Activated CD4-positive, alpha-beta T cell treated with anti-CD3 and anti-CD28 coated beads, Interleukin-2, amount 10 ng/mL, durations not matched to agents 24 days and 14 days (primary cell): ENCODE measurements around the gene APOC3. TPM values are rescaled to one million over a fixed set of nuclear protein-coding genes. Genes with fewer than 3 reads are reported as not detected.
"Not testable (repeated sequence)": the region's sequence is repeated elsewhere in the genome, so short reads cannot be mapped to it uniquely, and the experiment has no call there.

ENCODE experiments used
- DNase-seq: peaks from one replicate; pipeline ENCODE4 v3.0.0; 2022
- H3K27ac Mint-ChIP-seq: one replicate; pipeline ENCODE4 v1.8.0; 2022; ENCODE audit warnings: mild to moderate bottlenecking, mixed read lengths
- H3K27me3 Mint-ChIP-seq: one replicate; pipeline ENCODE4 v1.8.0; 2022; ENCODE audit warnings: mixed read lengths
- H3K36me3 Mint-ChIP-seq: one replicate; pipeline ENCODE4 v1.8.0; 2022; ENCODE audit warnings: low read depth, mild to moderate bottlenecking, mixed read lengths
- H3K4me1 Mint-ChIP-seq: one replicate; pipeline ENCODE4 v1.8.0; 2021; ENCODE audit warnings: mixed read lengths
- H3K4me3 Mint-ChIP-seq: one replicate; pipeline ENCODE4 v1.8.0; 2022; ENCODE audit warnings: mild to moderate bottlenecking, moderate library complexity, mixed read lengths
- H3K9me3 Mint-ChIP-seq: one replicate; pipeline ENCODE4 v1.8.0; 2021; ENCODE audit warnings: mixed read lengths
- intact Hi-C: fragments of 100-400 bp; cut with micrococcal nuclease; formaldehyde crosslinking; loops from one replicate; pipeline ENCODE4 v1.15.1; 2023
- total RNA-seq: library from RNA; stranded (reverse); gene quantifications from 2 replicates; pipeline ENCODE4 v1.2.3, GENCODE V29; 2022

Gene APOC3
- total RNA-seq, 1 donor from 2014 or later = not detected

DNA sequence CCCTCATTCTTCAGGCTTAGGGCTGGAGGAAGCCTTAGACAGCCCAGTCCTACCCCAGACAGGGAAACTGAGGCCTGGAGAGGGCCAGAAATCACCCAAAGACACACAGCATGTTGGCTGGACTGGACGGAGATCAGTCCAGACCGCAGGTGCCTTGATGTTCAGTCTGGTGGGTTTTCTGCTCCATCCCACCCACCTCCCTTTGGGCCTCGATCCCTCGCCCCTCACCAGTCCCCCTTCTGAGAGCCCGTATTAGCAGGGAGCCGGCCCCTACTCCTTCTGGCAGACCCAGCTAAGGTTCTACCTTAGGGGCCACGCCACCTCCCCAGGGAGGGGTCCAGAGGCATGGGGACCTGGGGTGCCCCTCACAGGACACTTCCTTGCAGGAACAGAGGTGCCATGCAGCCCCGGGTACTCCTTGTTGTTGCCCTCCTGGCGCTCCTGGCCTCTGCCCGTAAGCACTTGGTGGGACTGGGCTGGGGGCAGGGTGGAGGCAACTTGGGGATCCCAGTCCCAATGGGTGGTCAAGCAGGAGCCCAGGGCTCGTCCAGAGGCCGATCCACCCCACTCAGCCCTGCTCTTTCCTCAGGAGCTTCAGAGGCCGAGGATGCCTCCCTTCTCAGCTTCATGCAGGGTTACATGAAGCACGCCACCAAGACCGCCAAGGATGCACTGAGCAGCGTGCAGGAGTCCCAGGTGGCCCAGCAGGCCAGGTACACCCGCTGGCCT lies 641 bp downstream of the APOC3 start:
- H3K36me3 Mint-ChIP-seq = no peaks in the 10 kb centered on the region
- H3K4me3 Mint-ChIP-seq = no peak overlapping the region
- DNase-seq = no peak
- intact Hi-C loops = no loop called here
- H3K9me3 Mint-ChIP-seq = no peaks in the 10 kb centered on the region
- H3K27me3 Mint-ChIP-seq = peaks cover 4% of the 10 kb centered on the region
- peaks cover under 1% of the 10 kb centered on the region for H3K4me1 Mint-ChIP-seq
- no peak overlapping the region for H3K27ac Mint-ChIP-seq

DNA sequence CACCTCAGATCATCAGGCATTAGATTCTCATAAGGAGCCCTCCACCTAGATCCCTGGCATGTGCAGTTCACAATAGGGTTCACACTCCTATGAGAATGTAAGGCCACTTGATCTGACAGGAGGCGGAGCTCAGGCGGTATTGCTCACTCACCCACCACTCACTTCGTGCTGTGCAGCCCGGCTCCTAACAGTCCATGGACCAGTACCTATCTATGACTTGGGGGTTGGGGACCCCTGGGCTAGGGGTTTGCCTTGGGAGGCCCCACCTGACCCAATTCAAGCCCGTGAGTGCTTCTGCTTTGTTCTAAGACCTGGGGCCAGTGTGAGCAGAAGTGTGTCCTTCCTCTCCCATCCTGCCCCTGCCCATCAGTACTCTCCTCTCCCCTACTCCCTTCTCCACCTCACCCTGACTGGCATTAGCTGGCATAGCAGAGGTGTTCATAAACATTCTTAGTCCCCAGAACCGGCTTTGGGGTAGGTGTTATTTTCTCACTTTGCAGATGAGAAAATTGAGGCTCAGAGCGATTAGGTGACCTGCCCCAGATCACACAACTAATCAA lies 2.2 kb downstream of the APOC3 start:
- H3K4me3 Mint-ChIP-seq = no peak overlapping the region
- peaks cover 4% of the 10 kb centered on the region for H3K4me1 Mint-ChIP-seq
- H3K9me3 Mint-ChIP-seq = no peaks in the 10 kb centered on the region
- peaks cover 4% of the 10 kb centered on the region for H3K27me3 Mint-ChIP-seq
- no peak overlapping the region for H3K27ac Mint-ChIP-seq
- intact Hi-C loops = no loop called here
- no peak for DNase-seq
- no peaks in the 10 kb centered on the region for H3K36me3 Mint-ChIP-seq

DNA sequence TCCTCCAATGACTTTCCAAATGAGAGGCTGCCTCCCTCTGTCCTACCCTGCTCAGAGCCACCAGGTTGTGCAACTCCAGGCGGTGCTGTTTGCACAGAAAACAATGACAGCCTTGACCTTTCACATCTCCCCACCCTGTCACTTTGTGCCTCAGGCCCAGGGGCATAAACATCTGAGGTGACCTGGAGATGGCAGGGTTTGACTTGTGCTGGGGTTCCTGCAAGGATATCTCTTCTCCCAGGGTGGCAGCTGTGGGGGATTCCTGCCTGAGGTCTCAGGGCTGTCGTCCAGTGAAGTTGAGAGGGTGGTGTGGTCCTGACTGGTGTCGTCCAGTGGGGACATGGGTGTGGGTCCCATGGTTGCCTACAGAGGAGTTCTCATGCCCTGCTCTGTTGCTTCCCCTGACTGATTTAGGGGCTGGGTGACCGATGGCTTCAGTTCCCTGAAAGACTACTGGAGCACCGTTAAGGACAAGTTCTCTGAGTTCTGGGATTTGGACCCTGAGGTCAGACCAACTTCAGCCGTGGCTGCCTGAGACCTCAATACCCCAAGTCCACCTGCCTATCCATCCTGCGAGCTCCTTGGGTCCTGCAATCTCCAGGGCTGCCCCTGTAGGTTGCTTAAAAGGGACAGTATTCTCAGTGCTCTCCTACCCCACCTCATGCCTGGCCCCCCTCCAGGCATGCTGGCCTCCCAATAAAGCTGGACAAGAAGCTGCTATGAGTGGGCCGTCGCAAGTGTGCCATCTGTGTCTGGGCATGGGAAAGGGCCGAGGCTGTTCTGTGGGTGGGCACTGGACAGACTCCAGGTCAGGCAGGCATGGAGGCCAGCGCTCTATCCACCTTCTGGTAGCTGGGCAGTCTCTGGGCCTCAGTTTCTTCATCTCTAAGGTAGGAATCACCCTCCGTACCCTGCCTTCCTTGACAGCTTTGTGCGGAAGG lies 2.9 kb downstream of the APOC3 start:
- Mint-ChIP-seq H3K4me1 (peaks cover 4% of the 10 kb centered on the region), H3K27me3 (peaks cover 4% of the 10 kb centered on the region), H3K9me3 (no peaks in the 10 kb centered on the region), H3K4me3 (no peak overlapping the region), H3K36me3 (no peaks in the 10 kb centered on the region), H3K27ac (no peak overlapping the region)
- no peak for DNase-seq
- intact Hi-C loops = no loop called here

DNA sequence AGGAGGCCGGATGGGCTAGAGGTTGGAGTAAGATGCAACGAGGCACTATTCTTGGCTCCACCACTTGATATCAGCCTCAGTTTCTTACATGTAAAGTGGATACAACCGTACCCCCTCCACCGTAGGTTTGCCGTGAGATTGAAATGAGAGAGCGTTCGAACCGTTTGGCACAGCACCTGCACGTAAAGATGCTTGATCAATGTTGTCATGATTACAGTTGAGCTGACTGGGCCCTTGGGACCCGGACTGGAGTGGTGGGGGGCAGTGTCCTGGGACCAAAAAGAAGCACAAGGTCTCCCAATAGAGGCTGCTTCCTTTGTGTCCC lies 3.7 kb downstream of the APOC3 start:
- H3K27ac Mint-ChIP-seq = no peak overlapping the region
- H3K4me3 Mint-ChIP-seq = no peak overlapping the region
- H3K9me3 Mint-ChIP-seq = no peaks in the 10 kb centered on the region
- DNase-seq = no peak
- intact Hi-C loops = no loop called here
- H3K27me3 Mint-ChIP-seq = peaks cover 4% of the 10 kb centered on the region
- H3K36me3 Mint-ChIP-seq = no peaks in the 10 kb centered on the region
- peaks cover 6% of the 10 kb centered on the region for H3K4me1 Mint-ChIP-seq

DNA sequence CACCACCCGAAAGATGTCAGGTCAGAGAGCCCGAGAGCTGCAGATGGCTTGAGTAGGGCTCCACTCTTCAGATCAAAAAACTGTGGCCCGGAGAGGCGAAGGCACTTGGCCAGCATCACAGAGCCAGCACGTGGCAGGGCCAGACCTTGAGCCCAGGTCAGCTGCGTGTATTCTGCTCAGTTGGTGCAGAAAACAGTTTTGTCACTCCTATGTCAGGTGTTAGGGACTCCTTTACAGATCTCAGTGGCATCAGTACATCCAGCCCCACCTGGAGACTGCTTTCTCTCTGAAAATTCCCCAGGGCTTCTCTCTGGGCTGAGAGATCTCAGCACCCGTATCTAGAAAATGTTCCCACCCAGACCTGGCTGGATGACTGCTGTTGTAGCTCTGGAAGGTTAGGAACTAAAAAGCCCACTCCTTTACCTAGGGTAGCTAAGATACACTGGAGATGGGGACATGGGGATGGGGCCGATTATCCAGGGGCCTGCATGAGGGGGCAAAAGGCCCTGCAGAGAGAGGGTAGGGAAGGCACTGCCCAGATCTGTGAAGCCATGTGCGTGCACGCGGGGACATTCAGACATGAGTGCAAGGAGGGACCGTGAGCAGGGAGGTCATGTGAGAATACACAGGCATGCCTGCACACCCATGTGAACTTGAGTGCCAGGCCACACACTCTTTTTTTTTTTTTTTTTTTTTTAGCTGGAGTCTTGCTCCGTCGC lies 4.3 kb downstream of the APOC3 start:
- Mint-ChIP-seq H3K4me3 (no peak overlapping the region), H3K36me3 (no peaks in the 10 kb centered on the region), H3K9me3 (no peaks in the 10 kb centered on the region), H3K27me3 (peaks cover 4% of the 10 kb centered on the region), H3K4me1 (peaks cover 8% of the 10 kb centered on the region), H3K27ac (no peak overlapping the region)
- no peak for DNase-seq
- intact Hi-C loops = no loop called here

DNA sequence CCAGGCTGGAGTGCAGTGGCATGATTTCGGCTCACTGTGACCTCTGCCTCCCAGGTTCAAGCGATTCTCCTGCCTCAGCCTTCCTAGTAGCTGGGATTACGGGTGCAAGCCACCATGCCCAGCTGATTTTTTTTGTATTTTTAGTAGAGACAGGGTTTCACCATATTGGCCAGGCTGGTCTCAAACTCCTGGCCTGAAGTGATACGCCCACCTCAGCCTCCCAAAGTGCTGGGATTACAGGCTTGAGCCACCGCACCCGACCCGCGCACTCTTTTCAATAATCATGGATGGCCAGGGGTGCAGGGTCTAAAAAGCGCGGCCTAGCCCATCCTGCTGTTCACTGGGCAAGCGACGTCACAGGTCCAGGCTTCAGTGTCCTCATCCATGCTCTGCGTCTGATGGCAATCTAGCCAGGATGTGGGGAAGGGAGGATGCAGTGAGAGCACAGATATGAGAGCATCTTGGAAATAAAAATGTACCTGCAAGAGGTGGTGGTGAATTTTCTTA lies 4.9 kb downstream of the APOC3 start:
- H3K27me3 Mint-ChIP-seq, intact Hi-C loops, H3K27ac Mint-ChIP-seq, H3K4me1 Mint-ChIP-seq, H3K9me3 Mint-ChIP-seq, DNase-seq, H3K36me3 Mint-ChIP-seq: not testable (repeated sequence)
- peak overlapping the region; percentile 6 for H3K4me3 Mint-ChIP-seq

DNA sequence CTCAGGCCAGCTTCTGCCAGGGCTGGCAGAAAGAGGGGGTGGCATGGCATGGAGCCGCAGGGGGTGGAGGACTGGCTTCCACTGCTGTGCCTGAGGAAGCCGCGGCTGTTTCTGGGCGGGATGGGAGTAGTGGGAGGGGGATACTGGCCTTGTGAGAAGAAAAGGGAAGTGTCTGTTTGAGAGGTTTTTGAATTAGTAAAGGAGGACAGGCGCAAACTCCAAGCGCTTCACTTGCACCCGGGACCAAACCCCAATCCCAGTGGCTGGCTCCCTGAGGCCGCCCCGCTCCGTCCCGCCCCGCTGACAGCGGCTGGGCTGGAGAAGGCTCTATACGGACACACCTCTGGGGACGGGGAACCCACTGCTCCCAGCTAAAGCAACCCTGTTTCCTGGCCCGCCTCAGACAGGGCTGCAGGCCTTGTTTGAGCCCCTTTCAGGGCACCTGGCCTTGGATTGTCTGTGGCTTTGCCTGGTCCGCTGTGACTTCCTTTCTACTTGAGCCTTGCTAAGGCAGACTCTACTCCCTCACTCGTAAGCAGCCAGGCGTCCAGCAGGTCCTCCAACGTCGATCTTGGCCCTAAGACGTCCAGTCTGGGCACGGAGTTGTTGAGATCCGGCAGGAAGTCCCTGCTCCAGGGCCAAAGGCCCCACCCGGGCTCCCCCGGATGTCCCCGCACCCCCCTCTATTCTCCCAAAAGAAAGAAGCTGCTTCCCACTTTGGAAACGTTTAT lies 5.5 kb downstream of the APOC3 start:
- Mint-ChIP-seq H3K36me3 (no peaks in the 10 kb centered on the region), H3K4me1 (peaks cover 8% of the 10 kb centered on the region), H3K27ac (no peak overlapping the region), H3K9me3 (no peaks in the 10 kb centered on the region), H3K27me3 (peaks cover 4% of the 10 kb centered on the region), H3K4me3 (peak overlapping the region; percentile 63)
- intact Hi-C loops = no loop called here
- DNase-seq = no peak

DNA sequence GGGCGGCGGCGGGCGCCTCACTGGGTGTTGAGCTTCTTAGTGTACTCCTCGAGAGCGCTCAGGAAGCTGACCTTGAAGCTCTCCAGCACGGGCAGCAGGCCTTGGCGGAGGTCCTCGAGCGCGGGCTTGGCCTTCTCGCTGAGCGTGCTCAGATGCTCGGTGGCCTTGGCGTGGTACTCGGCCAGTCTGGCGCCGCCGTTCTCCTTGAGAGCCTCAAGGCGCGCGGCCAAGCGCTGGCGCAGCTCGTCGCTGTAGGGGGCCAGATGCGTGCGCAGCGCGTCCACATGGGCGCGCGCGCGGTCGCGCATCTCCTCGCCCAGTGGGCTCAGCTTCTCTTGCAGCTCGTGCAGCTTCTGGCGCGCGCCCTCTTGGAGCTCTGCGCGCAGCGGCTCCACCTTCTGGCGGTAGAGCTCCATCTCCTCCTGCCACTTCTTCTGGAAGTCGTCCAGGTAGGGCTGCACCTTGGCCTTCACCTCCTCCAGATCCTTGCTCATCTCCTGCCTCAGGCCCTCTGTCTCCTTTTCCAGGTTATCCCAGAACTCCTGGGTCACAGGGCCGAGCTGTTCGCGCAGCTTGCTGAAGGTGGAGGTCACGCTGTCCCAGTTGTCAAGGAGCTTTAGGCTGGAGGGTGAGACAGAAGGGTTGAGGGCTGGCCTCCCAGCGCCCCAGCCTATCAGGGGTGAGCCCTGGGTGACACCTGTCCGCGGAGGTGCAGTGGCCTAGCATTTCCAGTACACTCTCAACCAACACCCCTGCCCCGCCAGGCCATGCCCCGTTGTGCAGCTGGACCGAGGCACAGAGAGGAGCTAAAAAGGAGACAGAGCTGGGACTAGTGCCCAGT lies 6.3 kb downstream of the APOC3 start:
- peaks cover 11% of the 10 kb centered on the region for H3K4me1 Mint-ChIP-seq
- DNase-seq = peak; percentile 93
- H3K36me3 Mint-ChIP-seq = no peaks in the 10 kb centered on the region
- peak overlapping the region; percentile 63 for H3K4me3 Mint-ChIP-seq
- no peaks in the 10 kb centered on the region for H3K9me3 Mint-ChIP-seq
- intact Hi-C loops = loop anchor here (2.0 kb wide), 2 partner anchors 17 to 45 kb away; partner anchors contain the start of gene APOA5
- H3K27ac Mint-ChIP-seq = peak overlapping the region; percentile 45
- H3K27me3 Mint-ChIP-seq = peaks cover 4% of the 10 kb centered on the region

DNA sequence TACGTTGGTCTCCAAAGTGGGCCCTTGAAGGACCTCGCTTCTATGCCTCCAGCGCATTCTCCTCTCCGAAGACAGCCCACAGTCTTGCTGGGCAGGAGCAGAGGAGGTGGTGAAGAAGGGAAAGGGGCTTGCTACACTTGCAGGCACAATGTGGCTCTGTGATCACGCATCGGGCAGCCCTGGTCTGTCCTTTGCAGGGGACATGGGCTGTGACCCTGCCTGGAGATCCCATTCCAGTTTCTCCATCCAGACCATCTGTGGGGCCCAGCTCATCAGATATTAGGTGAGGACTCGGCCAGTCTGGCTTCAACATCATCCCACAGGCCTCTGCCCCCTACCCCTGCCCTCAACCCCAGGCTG lies 6.9 kb downstream of the APOC3 start:
- no peaks in the 10 kb centered on the region for H3K36me3 Mint-ChIP-seq
- DNase-seq = no peak
- H3K9me3 Mint-ChIP-seq = no peaks in the 10 kb centered on the region
- peaks cover 4% of the 10 kb centered on the region for H3K27me3 Mint-ChIP-seq
- peaks cover 11% of the 10 kb centered on the region for H3K4me1 Mint-ChIP-seq
- no peak overlapping the region for H3K27ac Mint-ChIP-seq
- no peak overlapping the region for H3K4me3 Mint-ChIP-seq
- intact Hi-C loops = loop anchor here (2.0 kb wide), 2 partner anchors 16 to 46 kb away; partner anchors contain the start of gene APOA5

DNA sequence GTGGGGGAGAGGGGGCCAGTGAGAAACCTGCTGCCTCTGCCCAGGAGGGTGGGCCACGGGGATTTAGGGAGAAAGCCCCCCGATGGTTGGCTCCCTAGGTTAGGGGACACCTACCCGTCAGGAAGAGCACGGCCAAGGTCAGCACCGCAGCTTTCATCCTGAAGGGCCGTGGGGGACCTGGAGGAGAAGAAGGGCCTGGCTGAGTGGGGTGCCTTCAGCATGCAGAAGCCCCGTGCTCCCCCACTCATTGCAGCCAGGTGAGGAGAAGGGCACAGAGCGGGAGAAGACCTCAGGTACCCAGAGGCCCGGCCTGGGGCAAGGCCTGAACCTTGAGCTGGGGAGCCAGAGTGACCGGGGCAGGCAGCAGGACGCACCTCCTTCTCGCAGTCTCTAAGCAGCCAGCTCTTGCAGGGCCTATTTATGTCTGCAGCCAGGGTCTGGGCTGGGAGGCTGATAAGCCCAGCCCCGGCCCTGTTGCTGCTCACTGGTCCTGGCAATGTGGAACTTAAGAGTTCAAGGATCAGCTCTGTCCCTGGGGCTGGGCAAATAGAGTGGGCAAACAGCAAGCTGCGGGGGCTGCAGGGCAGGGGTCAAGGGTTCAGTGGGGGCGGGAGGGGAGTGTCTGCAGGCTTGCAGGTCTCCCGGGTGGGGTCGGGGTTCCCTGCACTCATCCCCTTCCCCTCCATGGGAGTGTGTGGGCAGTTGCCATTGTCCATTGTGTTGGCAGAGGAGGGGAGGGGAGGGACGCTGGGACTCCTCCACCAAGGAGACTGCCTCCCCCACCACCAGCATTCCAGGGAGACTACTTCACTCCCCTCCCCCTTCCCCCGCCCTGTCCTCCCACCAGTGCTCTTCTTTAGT lies 7.8 kb downstream of the APOC3 start, which contains the start of gene APOA1:
Gene APOA1, minus strand, starts transcription at position 392 of the 861 bp plus-strand sequence. Its CDS starts 235 bp downstream, at position 157.
- Mint-ChIP-seq H3K27ac (no peak within 1 kb of the TSS), H3K4me1 (peaks cover 11% of the 10 kb centered on the region), H3K4me3 (no peak within 1 kb of the TSS), H3K36me3 (no peaks in the 10 kb centered on the region), H3K9me3 (no peaks in the 10 kb centered on the region), H3K27me3 (peaks cover 4% of the 10 kb centered on the region)
- DNase-seq = no peak
- intact Hi-C loops = loop anchor here (2.0 kb wide), 2 partner anchors 15 to 47 kb away; partner anchors contain the start of gene APOA5

DNA sequence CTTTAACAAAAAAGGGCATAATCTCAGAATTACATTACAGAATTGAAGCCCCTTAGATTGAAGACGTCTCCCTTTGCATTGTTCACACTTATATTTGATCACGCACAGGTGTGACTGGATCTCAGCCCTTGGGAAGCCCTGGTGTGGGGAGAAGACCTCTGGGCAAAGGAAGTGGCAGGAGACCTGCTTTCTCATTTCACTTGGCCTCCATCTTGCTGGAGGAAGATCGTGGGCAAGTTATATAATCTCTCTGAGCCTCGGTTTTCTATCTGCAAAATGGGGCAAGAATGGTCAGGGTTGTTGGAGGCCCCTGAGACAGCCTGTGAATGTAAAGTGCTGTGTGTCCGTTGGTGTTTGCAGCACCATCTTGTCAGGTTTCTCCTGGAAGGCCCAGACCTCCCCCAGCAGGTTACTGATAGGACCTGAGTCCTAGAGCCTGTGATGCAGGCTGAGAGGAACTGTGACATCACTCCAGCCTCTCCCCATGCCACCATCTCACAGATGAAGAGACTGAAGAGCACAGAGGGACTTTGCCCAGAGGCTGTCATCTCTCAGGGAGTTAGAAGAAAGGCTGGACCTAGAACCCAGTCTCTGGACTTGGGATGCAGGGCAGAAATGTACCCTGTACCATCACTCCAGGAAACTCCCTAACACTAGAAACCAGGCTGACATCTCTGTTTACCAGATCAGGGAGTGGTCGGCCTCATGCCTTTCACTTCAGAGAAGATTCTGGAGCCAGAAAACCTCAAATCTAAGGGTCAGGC lies 8.8 kb downstream of the APOC3 start:
- intact Hi-C loops = no loop called here
- Mint-ChIP-seq H3K27ac (no peak overlapping the region), H3K9me3 (no peaks in the 10 kb centered on the region), H3K27me3 (no peaks in the 10 kb centered on the region), H3K36me3 (peaks cover 4% of the 10 kb centered on the region), H3K4me3 (no peak overlapping the region), H3K4me1 (peaks cover 11% of the 10 kb centered on the region)
- DNase-seq = no peak
